Esophagus (tissue), 2 donors: ENCODE results near the gene BRD4. TPM values are rescaled to one million over a fixed set of nuclear protein-coding genes. Genes with fewer than 3 reads are reported as not detected.
"Not testable (repeated sequence)": the region's sequence is repeated elsewhere in the genome, so short reads cannot be mapped to it uniquely, and the experiment has no call there.

ENCODE experiments used
- H3K27ac ChIP-seq, 2 donors: one replicate each; pipeline ENCODE4 v1.5.1; 2013; ENCODE audit warnings: low read depth in 2 of 2, mild to moderate bottlenecking in 2 of 2, inconsistent platforms in 1 of 2, low read length in 1 of 2, moderate library complexity in 1 of 2
- H3K27me3 ChIP-seq, 2 donors: one replicate each; pipeline ENCODE4 v1.6.1; 2013; ENCODE audit warnings: low read length in 2 of 2, control low read depth in 1 of 2, mild to moderate bottlenecking in 1 of 2; ENCODE audit not compliant: insufficient read depth in 2 of 2, control insufficient read depth in 1 of 2
- H3K36me3 ChIP-seq, 2 donors: one replicate each; pipeline ENCODE4 v1.6.1; 2013; ENCODE audit warnings: low read length in 1 of 2; ENCODE audit not compliant: control insufficient read depth in 2 of 2, insufficient read depth in 2 of 2
- H3K4me1 ChIP-seq, 2 donors: one replicate each; pipeline ENCODE4 v1.6.1; 2013; ENCODE audit warnings: low read length in 1 of 2; ENCODE audit not compliant: control insufficient read depth in 2 of 2, insufficient read depth in 2 of 2
- H3K4me3 ChIP-seq, 2 donors: one replicate each; pipeline ENCODE4 v1.5.1; 2013; ENCODE audit warnings: low read length in 2 of 2, mild to moderate bottlenecking in 2 of 2, low read depth in 1 of 2, moderate library complexity in 1 of 2
- H3K9me3 ChIP-seq, 2 donors: one replicate each; pipeline ENCODE4 v1.6.1; 2013; ENCODE audit warnings: mild to moderate bottlenecking in 2 of 2, low read depth in 1 of 2, low read length in 1 of 2, moderate library complexity in 1 of 2; ENCODE audit not compliant: control insufficient read depth in 2 of 2, insufficient read depth in 1 of 2
- WGBS, 2 donors: extraction: QIAGEN DNeasy Blood & Tissue Kit; methylation state at CpG; one replicate each; pipeline ENCODE4 v1.1.7; 2013; 5-methylcytosine and 5-hydroxymethylcytosine counted together
- polyA plus RNA-seq, 2 donors: library from polyadenylated mRNA; stranded (reverse); fragments of 200-250 nt; gene quantifications; one replicate each; pipeline ENCODE4 v1.2.3, GENCODE V29; 2013
- donor health status: healthy with polysubstance abuse.
- donor health status: Bipolar disorder and iron deficiency.

Gene BRD4
- polyA plus RNA-seq, 2 donors: 13.9 to 27.4 TPM

GRCh38 chr19:15365264-15365663 lies 32.9 kb upstream of the BRD4 start:
- WGBS, 2 donors: 92 to 94% methylated on average over 6 of the region's 6 CpGs
- peaks cover 16 to 53% of the 10 kb centered on the region in 2 donors for H3K36me3 ChIP-seq
- no peak overlapping the region for H3K27ac ChIP-seq
- H3K27me3 ChIP-seq: no peaks in the 10 kb centered on the region
- H3K4me3 ChIP-seq: no peak overlapping the region
- H3K4me1 ChIP-seq: no peaks in the 10 kb centered on the region
- H3K9me3 ChIP-seq: no peaks in the 10 kb centered on the region

GRCh38 chr19:15363791-15364190 lies 31.5 kb upstream of the BRD4 start:
- not testable (repeated sequence) for H3K27ac ChIP-seq, H3K27me3 ChIP-seq, H3K4me1 ChIP-seq, H3K9me3 ChIP-seq, H3K4me3 ChIP-seq
- peaks cover 17 to 40% of the 10 kb centered on the region in 2 donors for H3K36me3 ChIP-seq
- 55 to 59% methylated on average over 3 of the region's 3 CpGs for WGBS, 2 donors

- not testable (repeated sequence) for H3K27me3 ChIP-seq, H3K4me3 ChIP-seq, H3K9me3 ChIP-seq, H3K4me1 ChIP-seq, H3K27ac ChIP-seq
- peaks cover 21 to 39% of the 10 kb centered on the region in 2 donors for H3K36me3 ChIP-seq
- WGBS, 2 donors: 94 to 95% methylated on average over 11 to 30 of the region's 30 CpGs
Measured at GRCh38 chr19:15363048-15363447, 30.7 kb upstream of the BRD4 start.

- H3K36me3 ChIP-seq: peaks cover 20 to 34% of the 10 kb centered on the region in 2 donors
- not testable (repeated sequence) for H3K27me3 ChIP-seq, H3K27ac ChIP-seq, H3K4me1 ChIP-seq, H3K9me3 ChIP-seq, H3K4me3 ChIP-seq
- 69 to 73% methylated on average over 4 of the region's 4 CpGs for WGBS, 2 donors
Measured at GRCh38 chr19:15360015-15360414, 27.7 kb upstream of the BRD4 start.

GRCh38 chr19:15358918-15359317 lies 26.6 kb upstream of the BRD4 start:
- no peaks in the 10 kb centered on the region for H3K27me3 ChIP-seq
- peaks cover 24 to 40% of the 10 kb centered on the region in 2 donors for H3K36me3 ChIP-seq
- H3K4me3 ChIP-seq: no peak overlapping the region
- no peaks in the 10 kb centered on the region for H3K4me1 ChIP-seq
- no peak overlapping the region for H3K27ac ChIP-seq
- no peaks in the 10 kb centered on the region for H3K9me3 ChIP-seq
- WGBS, 2 donors: 80 to 84% methylated on average over 3 of the region's 3 CpGs

- no peaks in the 10 kb centered on the region for H3K9me3 ChIP-seq
- H3K27me3 ChIP-seq: no peaks in the 10 kb centered on the region
- H3K27ac ChIP-seq: no peak overlapping the region
- H3K4me1 ChIP-seq: no peaks in the 10 kb centered on the region
- H3K36me3 ChIP-seq: peaks cover 24 to 40% of the 10 kb centered on the region in 2 donors
- no peak overlapping the region for H3K4me3 ChIP-seq
- 97% methylated on average over 4 of the region's 4 CpGs for WGBS, 2 donors
Measured at GRCh38 chr19:15357906-15358305, 25.6 kb upstream of the BRD4 start.

DNA sequence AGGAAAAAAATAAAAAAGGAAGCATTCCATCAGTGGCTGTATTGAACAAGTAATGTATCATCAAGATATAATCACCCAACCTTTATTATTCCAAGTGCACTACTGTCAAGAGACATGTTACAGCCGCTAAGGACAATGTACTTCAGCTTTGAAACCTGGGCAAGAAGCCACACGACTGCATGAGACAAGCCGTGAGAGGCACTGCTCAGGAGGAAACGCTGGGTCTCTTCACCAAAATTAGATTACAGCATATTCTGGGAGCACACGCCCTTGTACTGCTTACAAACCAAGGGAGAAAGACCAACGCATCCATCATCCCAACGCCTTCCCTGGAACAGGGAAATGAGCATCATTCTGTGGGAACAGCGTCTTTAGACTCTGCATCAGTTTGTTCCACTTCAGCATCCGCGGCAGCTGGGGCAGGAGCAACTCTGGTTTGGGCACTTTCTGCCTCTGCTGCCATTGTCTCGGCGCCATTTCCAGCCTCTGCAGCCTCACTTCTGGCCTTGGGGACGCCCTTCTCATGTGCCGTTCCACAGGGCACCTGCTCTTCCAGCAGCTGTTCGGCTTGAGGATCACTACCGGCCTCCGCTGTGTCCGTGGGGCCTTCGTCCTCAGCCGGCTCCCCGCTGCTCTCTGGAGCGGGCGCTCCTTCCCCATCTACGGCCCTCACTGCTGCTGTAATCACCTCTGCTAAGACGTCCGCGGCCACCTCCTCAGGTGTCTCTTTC lies 22.4 kb upstream of the BRD4 start:
- Histone ChIP-seq H3K27me3 (no peaks in the 10 kb centered on the region), H3K9me3 (no peaks in the 10 kb centered on the region), H3K4me1 (no peaks in the 10 kb centered on the region), H3K27ac (no peak overlapping the region), H3K36me3 (peaks cover 16 to 24% of the 10 kb centered on the region in 2 donors), H3K4me3 (no peak overlapping the region)
- WGBS, 2 donors: 81 to 88% methylated on average over 27 of the region's 27 CpGs

DNA sequence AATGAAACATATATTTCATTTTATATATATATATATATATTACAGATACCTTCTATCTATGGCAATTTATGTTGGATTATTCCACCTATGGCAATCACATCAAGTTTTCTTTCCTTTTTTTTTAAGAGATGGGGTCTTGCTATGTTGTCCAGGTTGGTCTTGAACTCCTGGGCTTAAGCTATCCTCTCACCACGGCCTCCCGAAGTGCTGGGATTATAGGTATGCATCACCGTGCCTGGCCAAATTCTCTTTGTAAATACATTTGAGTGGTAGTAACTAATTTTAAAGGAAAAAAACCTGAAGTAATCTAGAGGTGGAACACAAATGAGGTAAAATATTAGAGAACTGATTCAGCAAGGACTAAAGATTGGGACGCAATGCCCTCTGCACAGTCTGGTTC lies 21.6 kb upstream of the BRD4 start:
- no peak overlapping the region for H3K27ac ChIP-seq
- H3K4me1 ChIP-seq: no peaks in the 10 kb centered on the region
- H3K9me3 ChIP-seq: no peaks in the 10 kb centered on the region
- 44 to 89% methylated on average over 4 of the region's 4 CpGs for WGBS, 2 donors
- no peak overlapping the region for H3K4me3 ChIP-seq
- no peaks in the 10 kb centered on the region for H3K27me3 ChIP-seq
- peaks cover 16 to 23% of the 10 kb centered on the region in 2 donors for H3K36me3 ChIP-seq

DNA sequence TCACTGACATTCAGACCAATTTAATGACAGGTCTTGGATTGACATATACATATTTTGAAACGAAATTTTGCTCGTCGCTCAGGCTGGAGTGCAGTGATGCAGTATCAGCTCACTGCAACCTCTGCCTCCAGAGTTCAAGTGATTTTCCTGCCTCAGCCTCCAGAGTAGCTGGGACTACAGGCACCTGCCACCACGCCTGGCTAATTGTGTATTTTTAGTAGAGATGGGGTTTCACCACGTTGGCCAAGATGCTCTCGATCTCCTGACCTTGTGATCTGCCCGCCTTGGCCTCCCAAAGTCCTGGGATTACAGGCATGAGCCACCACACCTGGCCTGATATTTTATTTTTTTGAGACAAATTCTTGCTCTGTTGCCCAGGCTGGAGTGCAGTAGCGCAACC lies 20.2 kb upstream of the BRD4 start:
- H3K4me1 ChIP-seq, H3K27me3 ChIP-seq, H3K27ac ChIP-seq, H3K9me3 ChIP-seq, H3K4me3 ChIP-seq: not testable (repeated sequence)
- H3K36me3 ChIP-seq: peaks cover 8 to 16% of the 10 kb centered on the region in 2 donors
- WGBS, 2 donors: 93 to 95% methylated on average over 8 of the region's 8 CpGs

DNA sequence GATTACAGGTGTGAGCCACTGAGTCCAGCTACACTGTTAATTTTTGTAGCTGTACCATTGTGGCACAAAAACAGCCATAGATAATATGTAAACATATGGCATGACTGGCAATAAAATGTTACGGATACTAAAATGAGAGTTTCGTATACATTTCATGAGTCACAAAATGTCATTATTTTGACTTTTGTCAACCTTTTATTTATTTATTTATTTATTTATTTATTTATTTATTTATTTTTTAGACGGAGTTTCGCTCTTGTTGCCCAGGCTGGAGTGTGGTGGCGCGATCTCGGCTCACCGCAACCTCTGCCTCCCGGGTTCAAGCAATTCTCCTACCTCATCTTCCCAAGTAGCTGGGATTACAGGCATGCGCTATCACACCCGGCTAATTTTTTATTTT lies 9.0 kb upstream of the BRD4 start:
- not testable (repeated sequence) for H3K27me3 ChIP-seq, H3K27ac ChIP-seq, H3K9me3 ChIP-seq, H3K4me1 ChIP-seq, H3K4me3 ChIP-seq, H3K36me3 ChIP-seq
- 98% methylated on average over 11 of the region's 11 CpGs for WGBS, 2 donors
